ENCODE data around the gene PCGF3.

PCGF3 gene

DNA sequence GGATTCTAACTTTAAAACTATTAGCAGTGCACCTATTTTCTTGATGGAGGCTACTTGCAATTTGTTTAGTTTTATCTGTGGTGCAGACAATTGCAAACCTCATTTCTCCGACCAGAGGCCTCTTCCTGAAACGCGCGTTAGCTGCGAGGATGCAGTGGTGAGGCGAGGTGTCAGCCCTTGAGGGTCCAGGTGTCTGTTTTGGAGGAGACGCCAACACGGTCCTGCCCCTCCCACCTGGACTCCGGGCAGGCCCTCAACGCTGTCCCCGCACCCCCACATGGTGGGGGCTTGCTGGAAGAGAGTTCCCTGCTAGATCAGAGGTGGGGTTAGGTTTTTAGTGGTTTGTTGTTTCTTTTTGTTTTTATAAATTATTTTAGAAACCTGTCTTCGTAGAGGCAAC lies 34.4 kb downstream of the PCGF3 start:
- ATAC-seq, result no peak
- TF ChIP-seq, protein P1, sequence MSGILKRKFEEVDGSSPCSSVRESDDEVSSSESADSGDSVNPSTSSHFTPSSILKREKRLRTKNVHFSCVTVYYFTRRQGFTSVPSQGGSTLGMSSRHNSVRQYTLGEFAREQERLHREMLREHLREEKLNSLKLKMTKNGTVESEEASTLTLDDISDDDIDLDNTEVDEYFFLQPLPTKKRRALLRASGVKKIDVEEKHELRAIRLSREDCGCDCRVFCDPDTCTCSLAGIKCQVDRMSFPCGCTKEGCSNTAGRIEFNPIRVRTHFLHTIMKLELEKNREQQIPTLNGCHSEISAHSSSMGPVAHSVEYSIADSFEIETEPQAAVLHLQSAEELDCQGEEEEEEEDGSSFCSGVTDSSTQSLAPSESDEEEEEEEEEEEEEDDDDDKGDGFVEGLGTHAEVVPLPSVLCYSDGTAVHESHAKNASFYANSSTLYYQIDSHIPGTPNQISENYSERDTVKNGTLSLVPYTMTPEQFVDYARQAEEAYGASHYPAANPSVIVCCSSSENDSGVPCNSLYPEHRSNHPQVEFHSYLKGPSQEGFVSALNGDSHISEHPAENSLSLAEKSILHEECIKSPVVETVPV (CRISPR knock-in tag; IDR thresholded peaks at IDR 0.05), result no peak
- TF ChIP-seq, protein P2, sequence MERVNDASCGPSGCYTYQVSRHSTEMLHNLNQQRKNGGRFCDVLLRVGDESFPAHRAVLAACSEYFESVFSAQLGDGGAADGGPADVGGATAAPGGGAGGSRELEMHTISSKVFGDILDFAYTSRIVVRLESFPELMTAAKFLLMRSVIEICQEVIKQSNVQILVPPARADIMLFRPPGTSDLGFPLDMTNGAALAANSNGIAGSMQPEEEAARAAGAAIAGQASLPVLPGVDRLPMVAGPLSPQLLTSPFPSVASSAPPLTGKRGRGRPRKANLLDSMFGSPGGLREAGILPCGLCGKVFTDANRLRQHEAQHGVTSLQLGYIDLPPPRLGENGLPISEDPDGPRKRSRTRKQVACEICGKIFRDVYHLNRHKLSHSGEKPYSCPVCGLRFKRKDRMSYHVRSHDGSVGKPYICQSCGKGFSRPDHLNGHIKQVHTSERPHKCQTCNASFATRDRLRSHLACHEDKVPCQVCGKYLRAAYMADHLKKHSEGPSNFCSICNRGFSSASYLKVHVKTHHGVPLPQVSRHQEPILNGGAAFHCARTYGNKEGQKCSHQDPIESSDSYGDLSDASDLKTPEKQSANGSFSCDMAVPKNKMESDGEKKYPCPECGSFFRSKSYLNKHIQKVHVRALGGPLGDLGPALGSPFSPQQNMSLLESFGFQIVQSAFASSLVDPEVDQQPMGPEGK (CRISPR knock-in tag; IDR thresholded peaks at IDR 0.05; ENCODE audit: borderline replicate concordance), result no peak
- no peak for TF ChIP-seq TSHZ2 (CRISPR knock-in tag; IDR thresholded peaks at IDR 0.05)
- TF ChIP-seq CSDC2 (CRISPR knock-in tag; IDR thresholded peaks at IDR 0.05), result no peak
- TF ChIP-seq ISL1 (CRISPR knock-in tag; IDR thresholded peaks at IDR 0.05), result no peak
- TF ChIP-seq ESRRG (CRISPR knock-in tag; IDR thresholded peaks at IDR 0.05), result no peak

- TF ChIP-seq ESRRG (CRISPR knock-in tag; IDR thresholded peaks at IDR 0.05), result no peak
- no peak for TF ChIP-seq ZNF70 (CRISPR knock-in tag; IDR thresholded peaks at IDR 0.05)
- TF ChIP-seq ZNF565 (CRISPR knock-in tag; conservative IDR thresholded peaks at IDR 0.05; ENCODE audit: low read depth), result no peak
- TF ChIP-seq GLIS3 (CRISPR knock-in tag; IDR thresholded peaks at IDR 0.05), result no peak
- no peak for TF ChIP-seq TSHZ2 (CRISPR knock-in tag; IDR thresholded peaks at IDR 0.05)
- TF ChIP-seq ISL1 (CRISPR knock-in tag; IDR thresholded peaks at IDR 0.05), result no peak
- no peak for TF ChIP-seq RARB (CRISPR knock-in tag; IDR thresholded peaks at IDR 0.05)
- no peak for TF ChIP-seq TOX (CRISPR knock-in tag; IDR thresholded peaks at IDR 0.05; ENCODE audit: borderline replicate concordance)
- no peak for TF ChIP-seq OSR1 (CRISPR knock-in tag; IDR thresholded peaks at IDR 0.05)
- TF ChIP-seq CREB5 (CRISPR knock-in tag; IDR thresholded peaks at IDR 0.05; ENCODE audit: low read depth), result no peak
Measured at GRCh38 chr4:740656-741282, 35.1 kb downstream of the PCGF3 start.

DNA sequence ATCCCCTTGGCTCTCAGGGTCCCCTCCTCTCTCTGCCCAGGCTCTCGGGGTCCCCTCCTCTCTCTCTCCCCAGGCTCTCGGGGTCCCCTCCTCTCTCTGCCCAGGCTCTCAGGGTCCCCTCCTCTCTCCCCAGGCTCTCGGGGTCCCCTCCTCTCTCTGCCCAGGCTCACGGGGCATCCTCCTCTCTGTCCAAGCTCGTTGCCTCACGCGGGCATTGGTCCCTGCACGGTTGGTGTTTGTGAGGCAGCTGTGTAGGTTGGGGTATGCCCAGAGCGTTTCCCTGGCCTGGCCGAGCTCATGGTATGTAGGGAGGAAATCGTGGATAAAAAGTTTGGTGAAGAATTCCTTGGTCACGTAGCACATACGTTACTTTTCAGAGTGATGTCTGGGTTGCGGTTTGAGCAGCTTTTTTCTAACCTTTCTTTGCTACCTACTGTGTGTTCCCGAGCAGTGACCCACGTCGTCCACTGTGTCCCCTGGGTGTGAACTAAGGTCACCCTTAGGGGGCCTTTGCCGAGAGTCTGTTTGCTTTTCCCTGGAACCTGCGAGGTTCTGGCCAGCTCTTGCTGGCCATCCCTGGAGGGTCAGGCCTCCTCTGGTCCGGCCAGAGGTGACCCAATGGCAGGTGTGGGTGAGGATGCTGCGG lies 36.6 kb downstream of the PCGF3 start:
- ATAC-seq, result peak; percentile 7
- TF ChIP-seq SNAI2 (CRISPR knock-in tag; IDR thresholded peaks at IDR 0.05) (no peak), RARB (CRISPR knock-in tag; IDR thresholded peaks at IDR 0.05) (no peak), OSR1 (CRISPR knock-in tag; IDR thresholded peaks at IDR 0.05) (no peak), PPARA (CRISPR knock-in tag; IDR thresholded peaks at IDR 0.05; ENCODE audit: borderline replicate concordance) (no peak), ISL1 (CRISPR knock-in tag; IDR thresholded peaks at IDR 0.05) (no peak), CSDC2 (CRISPR knock-in tag; IDR thresholded peaks at IDR 0.05) (no peak), ZC3H10 (CRISPR knock-in tag; IDR thresholded peaks at IDR 0.05) (no peak), ESRRG (CRISPR knock-in tag; IDR thresholded peaks at IDR 0.05) (no peak), TCF4 (CRISPR knock-in tag; IDR thresholded peaks at IDR 0.05; ENCODE audit: borderline replicate concordance) (no peak), BACH2 (CRISPR knock-in tag; IDR thresholded peaks at IDR 0.05; ENCODE audit: borderline replicate concordance) (no peak)
- TF ChIP-seq, protein P3, sequence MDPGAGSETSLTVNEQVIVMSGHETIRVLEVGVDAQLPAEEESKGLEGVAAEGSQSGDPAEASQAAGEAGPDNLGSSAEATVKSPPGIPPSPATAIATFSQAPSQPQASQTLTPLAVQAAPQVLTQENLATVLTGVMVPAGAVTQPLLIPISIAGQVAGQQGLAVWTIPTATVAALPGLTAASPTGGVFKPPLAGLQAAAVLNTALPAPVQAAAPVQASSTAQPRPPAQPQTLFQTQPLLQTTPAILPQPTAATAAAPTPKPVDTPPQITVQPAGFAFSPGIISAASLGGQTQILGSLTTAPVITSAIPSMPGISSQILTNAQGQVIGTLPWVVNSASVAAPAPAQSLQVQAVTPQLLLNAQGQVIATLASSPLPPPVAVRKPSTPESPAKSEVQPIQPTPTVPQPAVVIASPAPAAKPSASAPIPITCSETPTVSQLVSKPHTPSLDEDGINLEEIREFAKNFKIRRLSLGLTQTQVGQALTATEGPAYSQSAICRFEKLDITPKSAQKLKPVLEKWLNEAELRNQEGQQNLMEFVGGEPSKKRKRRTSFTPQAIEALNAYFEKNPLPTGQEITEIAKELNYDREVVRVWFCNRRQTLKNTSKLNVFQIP (CRISPR knock-in tag; IDR thresholded peaks at IDR 0.05; ENCODE audit: borderline replicate concordance, low read depth), result no peak

More at GRCh38 chr4:740656-741282, 35.1 kb downstream of the PCGF3 start:
- ATAC-seq, result no peak

Measured in SK-N-SH treated with all-trans-retinoic acid at 6 μM for 48 hours (cell line).